ENCODE data around the gene VCPKMT.

DNA sequence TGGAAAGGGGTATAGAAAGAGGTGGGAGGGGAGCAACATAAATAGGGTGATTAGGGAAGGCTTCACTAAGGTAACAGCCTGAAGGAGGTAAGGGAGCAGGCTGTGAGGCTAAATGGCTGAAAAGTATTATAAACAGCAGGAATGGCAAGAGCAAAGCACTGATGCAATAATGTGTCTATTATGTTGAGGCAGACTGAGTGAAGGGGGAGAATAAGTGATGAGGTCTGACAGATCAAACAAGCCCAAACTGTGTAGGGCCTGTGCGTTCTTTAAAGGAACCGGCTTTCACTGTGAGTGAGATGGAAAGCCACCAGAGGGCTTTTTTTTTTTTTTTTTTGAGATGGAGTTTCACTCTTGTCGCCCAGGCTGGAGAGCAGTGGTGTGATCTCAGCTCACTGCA, 6.7 kb upstream of the VCPKMT start:
- TF ChIP-seq POLR2A (IDR thresholded peaks at IDR 0.05) = no peak
- TF ChIP-seq, protein P1, sequence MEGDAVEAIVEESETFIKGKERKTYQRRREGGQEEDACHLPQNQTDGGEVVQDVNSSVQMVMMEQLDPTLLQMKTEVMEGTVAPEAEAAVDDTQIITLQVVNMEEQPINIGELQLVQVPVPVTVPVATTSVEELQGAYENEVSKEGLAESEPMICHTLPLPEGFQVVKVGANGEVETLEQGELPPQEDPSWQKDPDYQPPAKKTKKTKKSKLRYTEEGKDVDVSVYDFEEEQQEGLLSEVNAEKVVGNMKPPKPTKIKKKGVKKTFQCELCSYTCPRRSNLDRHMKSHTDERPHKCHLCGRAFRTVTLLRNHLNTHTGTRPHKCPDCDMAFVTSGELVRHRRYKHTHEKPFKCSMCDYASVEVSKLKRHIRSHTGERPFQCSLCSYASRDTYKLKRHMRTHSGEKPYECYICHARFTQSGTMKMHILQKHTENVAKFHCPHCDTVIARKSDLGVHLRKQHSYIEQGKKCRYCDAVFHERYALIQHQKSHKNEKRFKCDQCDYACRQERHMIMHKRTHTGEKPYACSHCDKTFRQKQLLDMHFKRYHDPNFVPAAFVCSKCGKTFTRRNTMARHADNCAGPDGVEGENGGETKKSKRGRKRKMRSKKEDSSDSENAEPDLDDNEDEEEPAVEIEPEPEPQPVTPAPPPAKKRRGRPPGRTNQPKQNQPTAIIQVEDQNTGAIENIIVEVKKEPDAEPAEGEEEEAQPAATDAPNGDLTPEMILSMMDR (IDR thresholded peaks at IDR 0.05) = no peak
